GM12878 (cell line): ENCODE results near the gene BCKDHA.

Source experiments
- ETV6 ChIP-seq, 2 experiments: fragments of 450-650 bp in 1 of 2; IDR thresholded peaks in 1 of 2; conservative IDR thresholded peaks in 1 of 2; 2 replicates each; pipeline ENCODE4 v1.6.1; 2014; ENCODE audit warnings: antibody characterized with exemption in 1 of 2, borderline replicate concordance in 1 of 2, low read depth in 1 of 2, mild to moderate bottlenecking in 1 of 2, moderate library complexity in 1 of 2
- FOXK2 ChIP-seq: fragments of 450-650 bp; IDR thresholded peaks from 2 replicates; pipeline ENCODE4 v1.6.1; 2017; ENCODE audit warnings: mild to moderate bottlenecking, moderate library complexity
- JUNB ChIP-seq: IDR thresholded peaks from 2 replicates; pipeline ENCODE4 v1.6.1; 2016; ENCODE audit warnings: antibody characterized with exemption, mild to moderate bottlenecking
- MXI1 ChIP-seq: fragments of 150-350 bp; IDR thresholded peaks from 2 replicates; pipeline ENCODE4 v1.6.1; 2011; ENCODE audit warnings: low read depth, mild to moderate bottlenecking, inconsistent platforms, low read length, improper control_type of control experiment
- NBN ChIP-seq: fragments of 450-650 bp; IDR thresholded peaks from 2 replicates; pipeline ENCODE4 v1.6.1; 2016
- NFYB ChIP-seq: IDR thresholded peaks from 2 replicates; pipeline ENCODE4 v1.6.1; 2011; ENCODE audit warnings: low read depth, mild to moderate bottlenecking, low read length, improper control_type of control experiment, moderate library complexity; ENCODE audit not compliant: insufficient read depth
- SP1 ChIP-seq: IDR thresholded peaks from one replicate; pipeline ENCODE4 v1.6.1; 2011; ENCODE audit warnings: low read depth, low read length
- TCF12 ChIP-seq: IDR thresholded peaks from 2 replicates; pipeline ENCODE4 v1.6.1; 2011; ENCODE audit warnings: low read depth, mild to moderate bottlenecking, low read length
- ZSCAN29 ChIP-seq: fragments of 450-650 bp; IDR thresholded peaks from 2 replicates; pipeline ENCODE4 v1.6.1; 2017; ENCODE audit warnings: mild to moderate bottlenecking, moderate library complexity
- ZZZ3 ChIP-seq: IDR thresholded peaks from 2 replicates; pipeline ENCODE4 v1.6.1; 2011; ENCODE audit warnings: low read depth; ENCODE audit not compliant: control insufficient read depth, insufficient read length
- TF ChIP-seq, protein P1 (sequence below), 3 experiments: IDR thresholded peaks in 2 of 3; conservative IDR thresholded peaks in 1 of 3; 2 replicates each; pipeline ENCODE4 v1.5.1; 2011; ENCODE audit warnings: low read depth in 3 of 3, low read length in 3 of 3, mild to moderate bottlenecking in 3 of 3, control low read depth in 2 of 3, moderate library complexity in 2 of 3, inconsistent platforms in 1 of 3, mixed read lengths in 1 of 3; ENCODE audit not compliant: control insufficient read depth in 2 of 3, insufficient read depth in 1 of 3; ENCODE audit errors: extremely low read depth in 1 of 3

DNA sequence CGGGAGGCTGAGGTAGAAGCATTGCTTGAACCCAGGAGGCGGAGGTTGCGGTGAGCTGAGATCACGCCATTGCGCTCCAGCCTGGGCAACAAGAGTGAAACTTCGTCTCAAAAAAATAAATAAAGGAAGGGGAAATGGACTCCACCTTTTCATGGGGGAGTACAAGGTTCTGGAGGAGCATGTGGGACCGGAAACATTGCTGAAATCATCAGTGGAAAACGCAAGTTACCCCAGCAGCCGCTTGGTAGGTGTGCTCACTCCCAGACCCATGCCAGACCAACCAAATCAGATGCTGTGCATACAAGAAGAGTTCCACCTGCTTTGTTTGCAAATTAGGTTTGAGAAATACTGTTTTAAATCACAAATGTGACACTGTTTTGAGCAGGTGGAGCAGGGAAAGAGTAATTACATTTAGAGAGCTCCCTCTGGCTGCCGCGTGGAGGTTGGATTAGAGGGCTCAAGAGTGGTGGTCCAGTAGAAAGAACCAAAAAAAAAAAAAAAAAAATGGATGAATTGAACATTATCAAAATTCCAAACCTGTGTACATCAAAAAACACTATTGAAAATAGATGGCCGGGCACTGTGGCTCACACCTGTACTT is 50.2 kb downstream of the BCKDHA start:
- TF ChIP-seq, protein P1, sequence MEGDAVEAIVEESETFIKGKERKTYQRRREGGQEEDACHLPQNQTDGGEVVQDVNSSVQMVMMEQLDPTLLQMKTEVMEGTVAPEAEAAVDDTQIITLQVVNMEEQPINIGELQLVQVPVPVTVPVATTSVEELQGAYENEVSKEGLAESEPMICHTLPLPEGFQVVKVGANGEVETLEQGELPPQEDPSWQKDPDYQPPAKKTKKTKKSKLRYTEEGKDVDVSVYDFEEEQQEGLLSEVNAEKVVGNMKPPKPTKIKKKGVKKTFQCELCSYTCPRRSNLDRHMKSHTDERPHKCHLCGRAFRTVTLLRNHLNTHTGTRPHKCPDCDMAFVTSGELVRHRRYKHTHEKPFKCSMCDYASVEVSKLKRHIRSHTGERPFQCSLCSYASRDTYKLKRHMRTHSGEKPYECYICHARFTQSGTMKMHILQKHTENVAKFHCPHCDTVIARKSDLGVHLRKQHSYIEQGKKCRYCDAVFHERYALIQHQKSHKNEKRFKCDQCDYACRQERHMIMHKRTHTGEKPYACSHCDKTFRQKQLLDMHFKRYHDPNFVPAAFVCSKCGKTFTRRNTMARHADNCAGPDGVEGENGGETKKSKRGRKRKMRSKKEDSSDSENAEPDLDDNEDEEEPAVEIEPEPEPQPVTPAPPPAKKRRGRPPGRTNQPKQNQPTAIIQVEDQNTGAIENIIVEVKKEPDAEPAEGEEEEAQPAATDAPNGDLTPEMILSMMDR (IDR thresholded peaks at IDR 0.05 in 2 of 3, conservative IDR thresholded peaks at IDR 0.05 in 1 of 3; ENCODE audit: control insufficient read depth in 2 of 3, extremely low read depth in 1 of 3, insufficient read depth in 1 of 3, low read depth in 3 of 3, low read length in 3 of 3) = peak in 2 of 3 experiments; percentile 6 to 10; a peak in 1 of 6 replicates
- TF ChIP-seq ETV6 (conservative IDR thresholded peaks at IDR 0.05 in 1 of 2, IDR thresholded peaks at IDR 0.05 in 1 of 2; ENCODE audit: borderline replicate concordance in 1 of 2, low read depth in 1 of 2) (no peak), ZSCAN29 (no peak), NBN (no peak), SP1 (no peak), ZZZ3 (no peak), MXI1 (no peak), NFYB (no peak), TCF12 (no peak), FOXK2 (no peak), JUNB (no peak)
